ENCODE data around the gene TLL2.
"Not testable (repeated sequence)": the region's sequence is repeated elsewhere in the genome, so short reads cannot be mapped to it uniquely, and the experiment has no call there.

Gene TLL2

DNA sequence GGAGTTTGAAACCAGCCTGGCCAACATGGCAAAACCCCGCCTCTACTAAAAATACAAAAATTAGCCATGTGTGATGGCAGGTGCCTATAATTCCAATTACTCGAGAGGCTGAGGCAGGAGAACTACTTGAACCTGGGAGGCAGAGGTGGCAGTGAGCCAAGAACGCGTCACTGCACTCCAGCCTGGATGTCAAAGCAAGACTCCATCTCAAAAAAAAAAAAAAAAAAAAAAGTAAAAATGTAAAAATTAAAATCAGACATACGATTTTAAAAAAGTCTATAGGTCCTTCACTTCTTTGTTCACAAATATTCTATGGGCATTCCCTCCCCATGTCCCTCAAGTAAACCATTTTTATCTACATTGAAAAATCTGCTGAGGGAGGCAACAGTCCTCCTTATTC, 34.9 kb upstream of the TLL2 start:
- TF ChIP-seq, protein P1, sequence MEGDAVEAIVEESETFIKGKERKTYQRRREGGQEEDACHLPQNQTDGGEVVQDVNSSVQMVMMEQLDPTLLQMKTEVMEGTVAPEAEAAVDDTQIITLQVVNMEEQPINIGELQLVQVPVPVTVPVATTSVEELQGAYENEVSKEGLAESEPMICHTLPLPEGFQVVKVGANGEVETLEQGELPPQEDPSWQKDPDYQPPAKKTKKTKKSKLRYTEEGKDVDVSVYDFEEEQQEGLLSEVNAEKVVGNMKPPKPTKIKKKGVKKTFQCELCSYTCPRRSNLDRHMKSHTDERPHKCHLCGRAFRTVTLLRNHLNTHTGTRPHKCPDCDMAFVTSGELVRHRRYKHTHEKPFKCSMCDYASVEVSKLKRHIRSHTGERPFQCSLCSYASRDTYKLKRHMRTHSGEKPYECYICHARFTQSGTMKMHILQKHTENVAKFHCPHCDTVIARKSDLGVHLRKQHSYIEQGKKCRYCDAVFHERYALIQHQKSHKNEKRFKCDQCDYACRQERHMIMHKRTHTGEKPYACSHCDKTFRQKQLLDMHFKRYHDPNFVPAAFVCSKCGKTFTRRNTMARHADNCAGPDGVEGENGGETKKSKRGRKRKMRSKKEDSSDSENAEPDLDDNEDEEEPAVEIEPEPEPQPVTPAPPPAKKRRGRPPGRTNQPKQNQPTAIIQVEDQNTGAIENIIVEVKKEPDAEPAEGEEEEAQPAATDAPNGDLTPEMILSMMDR (IDR thresholded peaks at IDR 0.05; ENCODE audit: insufficient read depth, low read length, poor library complexity, severe bottlenecking), result no peak
- Histone ChIP-seq H3K4me3 (replicated peaks; ENCODE audit: low read depth, low read length) (no peak overlapping the region), H3K36me3 (ENCODE audit: control insufficient read depth, insufficient read depth, low read length) (no peaks in the 10 kb centered on the region; the same call in none of the 2 replicates), H3K27me3 (replicated peaks; ENCODE audit: control insufficient read depth, insufficient read depth, low read length) (no peaks in the 10 kb centered on the region)
- DNase-seq (ENCODE audit: extremely low read depth, insufficient read length), result no peak

DNA sequence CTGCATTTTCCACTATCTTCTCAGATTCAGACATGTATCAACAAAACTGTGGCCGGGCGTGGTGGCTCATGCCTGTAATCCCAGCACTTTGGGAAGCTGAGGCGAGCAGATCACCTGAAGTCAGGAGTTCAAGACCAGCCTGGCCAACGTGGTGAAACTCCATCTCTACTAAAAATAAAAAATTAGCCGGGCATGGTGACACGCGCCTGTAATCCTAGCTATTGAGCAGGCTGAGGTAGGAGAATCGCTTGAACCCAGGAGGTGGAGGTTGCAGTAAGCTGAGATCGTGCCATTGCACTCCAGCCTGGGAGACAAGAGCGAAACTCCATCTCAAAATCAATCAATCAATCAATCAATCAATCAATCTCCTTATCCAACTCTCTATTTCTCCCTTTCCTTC, 31.8 kb upstream of the TLL2 start:
- H3K27me3 ChIP-seq (replicated peaks; ENCODE audit: control insufficient read depth, insufficient read depth, low read length); H3K4me3 ChIP-seq (replicated peaks; ENCODE audit: low read depth, low read length); H3K36me3 ChIP-seq (ENCODE audit: control insufficient read depth, insufficient read depth, low read length); DNase-seq (ENCODE audit: extremely low read depth, insufficient read length): not testable (repeated sequence)

DNA sequence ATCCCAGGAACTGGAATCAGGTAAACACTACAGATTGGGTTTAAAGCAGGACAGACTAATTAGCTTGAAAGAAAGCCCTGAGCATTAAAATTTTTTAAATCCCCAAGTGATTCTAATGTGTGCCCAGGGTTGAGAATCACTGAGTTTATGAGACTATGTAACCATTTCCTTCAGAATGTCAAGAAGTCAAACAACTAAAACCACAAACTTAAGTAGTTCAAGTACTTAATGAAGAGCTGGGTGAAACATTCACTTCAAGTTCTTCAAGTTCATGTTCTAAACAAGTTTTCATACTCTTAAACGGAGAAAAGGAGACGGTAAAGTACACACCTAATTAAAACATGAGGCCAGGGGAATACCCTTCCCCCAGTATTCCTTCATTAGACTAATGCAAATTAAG, 28.2 kb upstream of the TLL2 start:
- Histone ChIP-seq H3K4me3 (replicated peaks; ENCODE audit: low read depth, low read length) (no peak overlapping the region), H3K36me3 (ENCODE audit: control insufficient read depth, insufficient read depth, low read length) (peaks cover 2% of the 10 kb centered on the region), H3K27me3 (replicated peaks; ENCODE audit: control insufficient read depth, insufficient read depth, low read length) (no peaks in the 10 kb centered on the region)
- TF ChIP-seq, protein P1 (IDR thresholded peaks at IDR 0.05; ENCODE audit: insufficient read depth, low read length, poor library complexity, severe bottlenecking), result no peak
- no peak for DNase-seq (ENCODE audit: extremely low read depth, insufficient read length)

DNA sequence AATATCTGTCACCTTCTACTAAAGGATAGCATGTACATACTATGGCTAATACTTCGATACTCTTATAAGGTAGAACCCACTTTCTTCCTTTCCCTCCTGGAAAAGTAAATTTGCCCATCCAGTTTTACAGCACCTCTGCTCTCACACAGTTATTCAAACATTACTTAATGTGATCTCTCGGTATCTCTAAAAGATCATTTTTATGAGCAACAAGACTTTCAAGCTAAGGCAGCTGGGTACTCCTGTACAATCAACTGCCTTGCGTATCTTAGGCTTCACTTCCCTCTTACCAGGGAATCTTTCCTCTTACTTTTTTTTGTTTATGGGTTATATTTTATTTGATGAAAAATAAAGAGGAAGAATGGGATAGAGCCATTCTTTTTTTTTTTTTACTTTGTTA, 26.5 kb upstream of the TLL2 start:
- DNase-seq (ENCODE audit: extremely low read depth, insufficient read length), result no peak
- no peaks in the 10 kb centered on the region for H3K27me3 ChIP-seq (replicated peaks; ENCODE audit: control insufficient read depth, insufficient read depth, low read length)

DNA sequence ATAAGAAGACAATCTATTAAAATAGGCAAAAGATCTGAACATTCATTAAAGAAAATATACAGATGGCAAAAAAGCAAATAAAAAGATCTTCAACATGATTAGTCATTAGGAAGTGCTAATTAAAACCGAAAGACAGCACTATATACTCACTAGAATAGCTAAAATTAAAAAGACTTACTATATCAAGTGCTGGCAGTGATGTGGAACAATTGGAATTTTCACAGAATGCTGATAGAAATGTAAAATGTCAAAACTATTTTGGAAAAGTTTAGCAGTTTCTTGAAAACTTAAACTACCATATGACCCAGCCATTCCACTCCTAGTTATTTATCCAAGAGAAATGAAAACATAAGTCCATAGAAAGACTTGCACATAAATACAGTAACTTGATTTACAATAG, 25.0 kb upstream of the TLL2 start:
- H3K4me3 ChIP-seq (replicated peaks; ENCODE audit: low read depth, low read length), result no peak overlapping the region
- H3K36me3 ChIP-seq (ENCODE audit: control insufficient read depth, insufficient read depth, low read length), result peaks cover 2% of the 10 kb centered on the region; the same call in 1 of the 2 replicates
- DNase-seq (ENCODE audit: extremely low read depth, insufficient read length), result no peak
- H3K27me3 ChIP-seq (replicated peaks; ENCODE audit: control insufficient read depth, insufficient read depth, low read length), result no peaks in the 10 kb centered on the region
- TF ChIP-seq, protein P1 (IDR thresholded peaks at IDR 0.05; ENCODE audit: insufficient read depth, low read length, poor library complexity, severe bottlenecking), result no peak

More for the DNA sequence above, 26.5 kb upstream of the TLL2 start:
- Histone ChIP-seq H3K36me3 (ENCODE audit: control insufficient read depth, insufficient read depth, low read length) (peaks cover 2% of the 10 kb centered on the region; the same call in 1 of the 2 replicates), H3K4me3 (replicated peaks; ENCODE audit: low read depth, low read length) (no peak overlapping the region)
- TF ChIP-seq, protein P1 (IDR thresholded peaks at IDR 0.05; ENCODE audit: insufficient read depth, low read length, poor library complexity, severe bottlenecking), result no peak

DNA sequence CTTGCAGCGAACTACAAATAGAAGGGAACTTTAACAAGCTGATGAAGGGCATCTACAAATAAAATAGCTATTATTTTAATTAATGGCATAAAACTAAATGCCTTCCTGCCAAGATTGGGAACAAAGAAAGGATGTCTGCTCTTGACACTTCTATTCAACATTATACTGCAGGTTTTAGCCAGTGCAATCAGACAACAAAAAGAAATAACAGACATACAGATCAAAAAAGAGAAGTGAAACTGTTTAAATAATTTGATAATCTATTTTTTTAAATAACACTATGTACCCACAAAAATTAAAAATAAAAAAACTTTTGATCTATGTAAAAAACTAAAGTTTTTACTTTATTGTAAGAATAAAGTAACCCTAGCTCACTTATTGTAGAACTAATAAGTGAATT, 22.4 kb upstream of the TLL2 start:
- DNase-seq (ENCODE audit: extremely low read depth, insufficient read length), result no peak
- Histone ChIP-seq H3K36me3 (ENCODE audit: control insufficient read depth, insufficient read depth, low read length) (no peaks in the 10 kb centered on the region; the same call in none of the 2 replicates), H3K4me3 (replicated peaks; ENCODE audit: low read depth, low read length) (no peak overlapping the region), H3K27me3 (replicated peaks; ENCODE audit: control insufficient read depth, insufficient read depth, low read length) (no peaks in the 10 kb centered on the region)
- TF ChIP-seq, protein P1 (IDR thresholded peaks at IDR 0.05; ENCODE audit: insufficient read depth, low read length, poor library complexity, severe bottlenecking), result no peak

Measured in GM06990 (cell line).